WTC11 (cell line): ENCODE data around the gene ATP13A2.
"Not testable (repeated sequence)": the region's sequence is repeated elsewhere in the genome, so short reads cannot be mapped to it uniquely, and the experiment has no call there.

Source experiments
- ATF2 ChIP-seq: sonication (generic); formaldehyde crosslinking; IDR thresholded peaks from 2 replicates; pipeline ENCODE4 v1.8.1; 2022; ENCODE audit warnings: low read depth, missing genetic modification reagents, borderline replicate concordance
- CTCF ChIP-seq: fragments of 200-600 bp; IDR thresholded peaks from 2 replicates; pipeline ENCODE4 v1.8.0; 2022; ENCODE audit warnings: antibody characterized with exemption
- MAX ChIP-seq: sonication (generic); formaldehyde crosslinking; IDR thresholded peaks from 2 replicates; pipeline ENCODE4 v1.8.0; 2022; ENCODE audit warnings: mild to moderate bottlenecking, missing genetic modification reagents
- ZBTB21 ChIP-seq: sonication (generic); formaldehyde crosslinking; IDR thresholded peaks from 2 replicates; pipeline ENCODE4 v1.8.1; 2023; ENCODE audit warnings: mild to moderate bottlenecking, missing genetic modification reagents, borderline replicate concordance
- ZNF232 ChIP-seq: sonication (generic); formaldehyde crosslinking; IDR thresholded peaks from 2 replicates; pipeline ENCODE4 v1.8.0; 2022; ENCODE audit warnings: mild to moderate bottlenecking, missing genetic modification reagents
- ZNF416 ChIP-seq: fragments of 250-450 bp; sonication (Bioruptor Pico); IDR thresholded peaks from 2 replicates; pipeline ENCODE4 v1.9.0; 2021; ENCODE audit warnings: mild to moderate bottlenecking, inconsistent platforms

GRCh38 chr1:16946185-16946584 is 65.5 kb downstream of the ATP13A2 start:
- not testable (repeated sequence) for TF ChIP-seq ZBTB21 (CRISPR knock-in tag); ZNF416 (CRISPR knock-in tag); ZNF232 (CRISPR knock-in tag); ATF2 (CRISPR knock-in tag); CTCF; MAX (CRISPR knock-in tag)
